Peyer's patch (tissue), 4 donors: ENCODE data around the gene IL13RA1. TPM values are rescaled to one million over a fixed set of nuclear protein-coding genes. Genes with fewer than 3 reads are reported as not detected.

Source experiments
- DNase-seq, 3 donors: peaks; one replicate each; pipeline ENCODE4 v3.0.0-alpha.2; 2017 to 2019
- H3K27ac ChIP-seq, 4 donors: fragments of 200-600 bp; sonication (generic); one replicate each; pipeline ENCODE4 v1.5.1; 2016 to 2019
- H3K27me3 ChIP-seq, 2 donors: fragments of 200-600 bp; sonication (generic); one replicate each; pipeline ENCODE4 v1.5.1; 2019
- H3K36me3 ChIP-seq, 3 donors: fragments of 200-600 bp; sonication (generic); one replicate each; pipeline ENCODE4 v1.5.1; 2016 to 2019
- H3K4me1 ChIP-seq, 4 donors: fragments of 200-600 bp; sonication (generic); one replicate each; pipeline ENCODE4 v1.5.1; 2016 to 2019
- H3K4me3 ChIP-seq, 4 donors: fragments of 200-600 bp; sonication (generic); 1 replicate in 3 of 4; 2 replicates in 1 of 4; pipeline ENCODE4 v1.5.1; 2016 to 2019; ENCODE audit warnings: mild to moderate bottlenecking in 1 of 4
- H3K9me3 ChIP-seq, 4 donors: fragments of 200-600 bp; sonication (generic); one replicate each; pipeline ENCODE4 v1.5.1; 2016 to 2019; ENCODE audit warnings: mild to moderate bottlenecking in 1 of 4
- CTCF ChIP-seq, 6 experiments: fragments of 450-650 bp in 4 of 6; fragments of 200-600 bp in 2 of 6; sonication (generic) in 1 of 6; IDR thresholded peaks; one replicate each; pipeline ENCODE4 v1.5.1; 2017 to 2019; ENCODE audit warnings: antibody characterized with exemption in 6 of 6, mild to moderate bottlenecking in 3 of 6, moderate library complexity in 1 of 6
- POLR2A ChIP-seq, 2 donors: fragments of 450-650 bp; IDR thresholded peaks; one replicate each; pipeline ENCODE4 v1.5.1; 2017; ENCODE audit warnings: antibody characterized with exemption in 2 of 2, mild to moderate bottlenecking in 2 of 2, moderate library complexity in 2 of 2
- total RNA-seq, 4 donors: library from RNA; depleted of rRNA; stranded (reverse); fragments of >200 nt; gene quantifications; one replicate each; pipeline ENCODE4 v1.1.0, GENCODE V29; 2016

IL13RA1 gene
- total RNA-seq, result 10 to 100 TPM; 38.0 to 98.3 (median 63.0) TPM

GRCh38 chrX:118726887-118727685 lies at the start of gene IL13RA1:
Gene IL13RA1, plus strand, starts transcription at chrX:118727606. Its CDS starts 33 bp downstream, at chrX:118727639.
- Histone ChIP-seq H3K27ac (peak within 1 kb of the TSS; percentile 79 to 99 (median 94)), H3K4me3 (peak within 1 kb of the TSS; percentile 56 to 86 (median 71)), H3K27me3 (no peaks in the 10 kb centered on the region), H3K36me3 (no peaks in the 10 kb centered on the region), H3K4me1 (peaks cover 0 to 9% (median 0%) of the 10 kb centered on the region in 4 donors), H3K9me3 (no peaks in the 10 kb centered on the region)
- TF ChIP-seq CTCF (IDR thresholded peaks at IDR 0.05) (no peak), POLR2A (IDR thresholded peaks at IDR 0.05) (peak; percentile 35 to 50)
- DNase-seq, result peak; percentile 49 to 83 (median 81)

- Histone ChIP-seq H3K4me3 (no peak overlapping the region), H3K9me3 (no peaks in the 10 kb centered on the region), H3K4me1 (no peaks in the 10 kb centered on the region), H3K27me3 (no peaks in the 10 kb centered on the region), H3K27ac (no peak overlapping the region), H3K36me3 (no peaks in the 10 kb centered on the region)
- TF ChIP-seq CTCF (IDR thresholded peaks at IDR 0.05) (no peak), POLR2A (IDR thresholded peaks at IDR 0.05) (no peak)
- no peak for DNase-seq
Observed at GRCh38 chrX:118679290-118679689, 48.1 kb upstream of the IL13RA1 start.

- H3K4me3 ChIP-seq, result no peak overlapping the region
- peak overlapping the region in 1 of 4 donors; percentile 12 for H3K27ac ChIP-seq
- no peaks in the 10 kb centered on the region for H3K36me3 ChIP-seq
- H3K4me1 ChIP-seq, result no peaks in the 10 kb centered on the region
- TF ChIP-seq CTCF (IDR thresholded peaks at IDR 0.05) (no peak), POLR2A (IDR thresholded peaks at IDR 0.05) (no peak)
- no peaks in the 10 kb centered on the region for H3K27me3 ChIP-seq
- no peak for DNase-seq
- no peaks in the 10 kb centered on the region for H3K9me3 ChIP-seq
Observed at GRCh38 chrX:118682258-118683014, 45.0 kb upstream of the IL13RA1 start.

- H3K36me3 ChIP-seq, result no peaks in the 10 kb centered on the region
- H3K9me3 ChIP-seq, result no peaks in the 10 kb centered on the region
- no peaks in the 10 kb centered on the region for H3K4me1 ChIP-seq
- H3K27me3 ChIP-seq, result no peaks in the 10 kb centered on the region
- H3K27ac ChIP-seq, result no peak overlapping the region
- H3K4me3 ChIP-seq, result no peak overlapping the region
- DNase-seq, result no peak
- no peak for TF ChIP-seq CTCF (IDR thresholded peaks at IDR 0.05)
- TF ChIP-seq POLR2A (IDR thresholded peaks at IDR 0.05), result no peak
Observed at GRCh38 chrX:118685393-118685792, 42.0 kb upstream of the IL13RA1 start.

GRCh38 chrX:118688935-118689334 lies 38.5 kb upstream of the IL13RA1 start:
- no peak for TF ChIP-seq POLR2A (IDR thresholded peaks at IDR 0.05)
- no peak for TF ChIP-seq CTCF (IDR thresholded peaks at IDR 0.05)
- H3K9me3 ChIP-seq, result no peaks in the 10 kb centered on the region
- no peak overlapping the region for H3K27ac ChIP-seq
- DNase-seq, result no peak
- no peaks in the 10 kb centered on the region for H3K4me1 ChIP-seq
- H3K36me3 ChIP-seq, result no peaks in the 10 kb centered on the region
- H3K4me3 ChIP-seq, result no peak overlapping the region
- H3K27me3 ChIP-seq, result no peaks in the 10 kb centered on the region
